ENCODE measurements around the gene CFAP221. TPM values are rescaled to one million over a fixed set of nuclear protein-coding genes. Genes with fewer than 3 reads are reported as not detected.

The CFAP221 gene
- total RNA-seq, 1 donor from 2014 or later = 33.9 TPM

GRCh38 chr2:119512946-119513345 lies 31.3 kb upstream of the CFAP221 start:
- Histone ChIP-seq H3K36me3 (no peaks in the 10 kb centered on the region), H3K4me3 (no peak overlapping the region), H3K27ac (no peak overlapping the region), H3K9me3 (no peaks in the 10 kb centered on the region), H3K27me3 (ENCODE audit: low read depth) (no peaks in the 10 kb centered on the region), H3K4me1 (no peaks in the 10 kb centered on the region)
- no peak for TF ChIP-seq CTCF (IDR thresholded peaks at IDR 0.05)
- DNase-seq (no peak), ATAC-seq (no peak)
- intact Hi-C loops (cut with DNase I) = no loop called here

- Histone ChIP-seq H3K9me3 (no peaks in the 10 kb centered on the region), H3K27ac (no peak overlapping the region), H3K4me1 (no peaks in the 10 kb centered on the region), H3K4me3 (no peak overlapping the region), H3K27me3 (ENCODE audit: low read depth) (no peaks in the 10 kb centered on the region), H3K36me3 (no peaks in the 10 kb centered on the region)
- DNase-seq = no peak
- ATAC-seq = no peak
- no peak for TF ChIP-seq CTCF (IDR thresholded peaks at IDR 0.05)
- intact Hi-C loops (cut with DNase I) = no loop called here
These were observed 30.4 kb upstream of the CFAP221 start for GRCh38 chr2:119513832-119514231.

GRCh38 chr2:119516121-119516520 lies 28.1 kb upstream of the CFAP221 start:
- Histone ChIP-seq H3K4me3 (no peak overlapping the region), H3K36me3 (no peaks in the 10 kb centered on the region), H3K27me3 (ENCODE audit: low read depth) (no peaks in the 10 kb centered on the region), H3K27ac (no peak overlapping the region), H3K9me3 (no peaks in the 10 kb centered on the region), H3K4me1 (no peaks in the 10 kb centered on the region)
- no peak for DNase-seq
- no peak for TF ChIP-seq CTCF (IDR thresholded peaks at IDR 0.05)
- ATAC-seq = no peak
- intact Hi-C loops (cut with DNase I) = no loop called here

- Histone ChIP-seq H3K9me3 (no peaks in the 10 kb centered on the region), H3K27ac (no peak overlapping the region), H3K4me3 (no peak overlapping the region), H3K4me1 (no peaks in the 10 kb centered on the region), H3K36me3 (no peaks in the 10 kb centered on the region), H3K27me3 (ENCODE audit: low read depth) (peaks cover 4% of the 10 kb centered on the region)
- TF ChIP-seq CTCF (IDR thresholded peaks at IDR 0.05) = peak; percentile 71
- DNase-seq (peak; percentile 86), ATAC-seq (peak; percentile 91 to 93)
- intact Hi-C loops (cut with DNase I) = no loop called here
These were observed 26.8 kb upstream of the CFAP221 start for GRCh38 chr2:119517433-119517832.

- Histone ChIP-seq H3K9me3 (no peaks in the 10 kb centered on the region), H3K36me3 (no peaks in the 10 kb centered on the region), H3K4me3 (no peak overlapping the region), H3K4me1 (no peaks in the 10 kb centered on the region), H3K27ac (no peak overlapping the region), H3K27me3 (ENCODE audit: low read depth) (peaks cover 14% of the 10 kb centered on the region)
- no peak for TF ChIP-seq CTCF (IDR thresholded peaks at IDR 0.05)
- intact Hi-C loops (cut with DNase I) = no loop called here
- ATAC-seq (no peak), DNase-seq (no peak)
These were observed 25.7 kb upstream of the CFAP221 start for GRCh38 chr2:119518401-119519056.

All from lower lobe of right lung (tissue), 2 donors.